Transverse colon (tissue), 4 donors: ENCODE measurements around the gene SACM1L.

ENCODE experiments used
- CTCF ChIP-seq, 5 experiments: fragments of 200-600 bp in 3 of 5; fragments of 450-650 bp in 2 of 5; sonication (generic) in 3 of 5; IDR thresholded peaks; 1 replicate in 2 of 5; 2 replicates in 3 of 5; pipeline ENCODE4 v1.5.1; 2016 to 2017; ENCODE audit warnings: antibody characterized with exemption in 5 of 5, inconsistent platforms in 3 of 5, mild to moderate bottlenecking in 2 of 5, moderate library complexity in 1 of 5
- EP300 ChIP-seq: sonication (generic); formaldehyde crosslinking; IDR thresholded peaks from one replicate; pipeline ENCODE4 v1.6.1; 2017; ENCODE audit warnings: antibody characterized with exemption, low read depth
- POLR2AphosphoS5 ChIP-seq, 3 donors: sonication (generic); formaldehyde crosslinking; IDR thresholded peaks; one replicate each; pipeline ENCODE4 v1.6.1; 2016; ENCODE audit warnings: antibody characterized with exemption in 3 of 3

- no peak for TF ChIP-seq CTCF (IDR thresholded peaks at IDR 0.05)
- no peak for TF ChIP-seq EP300
- TF ChIP-seq POLR2AphosphoS5 (IDR thresholded peaks at IDR 0.05) = no peak
Measured at GRCh38 chr3:45794660-45795059, 105.5 kb downstream of the SACM1L start.
